ENCODE measurements around the gene LRP10.

- TF ChIP-seq CTCF (IDR thresholded peaks at IDR 0.05), result no peak
- TF ChIP-seq RAD21 (conservative IDR thresholded peaks at IDR 0.05 in 1 of 2, IDR thresholded peaks at IDR 0.05 in 1 of 2), result no peak
- no peak for TF ChIP-seq CEBPB (IDR thresholded peaks at IDR 0.05)
- TF ChIP-seq SMC3 (IDR thresholded peaks at IDR 0.05), result no peak
- TF ChIP-seq REST (IDR thresholded peaks at IDR 0.05), result no peak
- TF ChIP-seq POLR2A (IDR thresholded peaks at IDR 0.05; ENCODE audit: low read length), result no peak
- no peak for TF ChIP-seq EP300 (IDR thresholded peaks at IDR 0.05)
- no peak for TF ChIP-seq HMGXB4 (CRISPR knock-in tag; IDR thresholded peaks at IDR 0.05; ENCODE audit: borderline replicate concordance)
Observed at GRCh38 chr14:22848351-22849164, 23.0 kb upstream of the LRP10 start.

Measured in A549 (cell line).